Hematopoietic multipotent progenitor cell treated with erythropoietin and hydrocortisone succinate and interleukin-3 and kit ligand, for 17 days (in vitro differentiated cells): ENCODE data around the gene GSTM4.
"Not testable (repeated sequence)": the region's sequence is repeated elsewhere in the genome, so short reads cannot be mapped to it uniquely, and the experiment has no call there.

Experiments used
- DNase-seq: peaks from one replicate; pipeline ENCODE4 v3.0.0-alpha.2; 2015; ENCODE audit warnings: low spot score

The GSTM4 gene

DNA sequence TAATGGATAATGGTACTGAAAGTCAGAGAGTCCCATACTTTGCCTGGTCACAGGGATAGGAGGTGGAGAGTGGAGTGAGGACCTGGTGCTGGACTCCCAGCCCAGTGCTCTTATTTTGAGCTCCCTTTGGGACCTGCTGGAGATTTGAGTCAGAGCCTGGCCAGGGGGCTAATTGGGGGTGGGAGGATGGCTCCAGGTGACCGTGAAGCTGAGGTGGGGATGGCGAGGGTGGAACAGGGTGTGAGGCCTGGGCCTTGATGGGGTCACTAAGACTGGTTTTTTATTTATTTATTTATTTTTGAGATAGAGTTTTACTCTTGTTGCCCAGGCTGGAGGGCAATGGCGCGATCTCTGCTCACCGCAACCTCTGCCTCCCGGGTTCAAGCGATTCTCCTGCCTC is 18.5 kb upstream of the GSTM4 start:
- DNase-seq: no peak

DNA sequence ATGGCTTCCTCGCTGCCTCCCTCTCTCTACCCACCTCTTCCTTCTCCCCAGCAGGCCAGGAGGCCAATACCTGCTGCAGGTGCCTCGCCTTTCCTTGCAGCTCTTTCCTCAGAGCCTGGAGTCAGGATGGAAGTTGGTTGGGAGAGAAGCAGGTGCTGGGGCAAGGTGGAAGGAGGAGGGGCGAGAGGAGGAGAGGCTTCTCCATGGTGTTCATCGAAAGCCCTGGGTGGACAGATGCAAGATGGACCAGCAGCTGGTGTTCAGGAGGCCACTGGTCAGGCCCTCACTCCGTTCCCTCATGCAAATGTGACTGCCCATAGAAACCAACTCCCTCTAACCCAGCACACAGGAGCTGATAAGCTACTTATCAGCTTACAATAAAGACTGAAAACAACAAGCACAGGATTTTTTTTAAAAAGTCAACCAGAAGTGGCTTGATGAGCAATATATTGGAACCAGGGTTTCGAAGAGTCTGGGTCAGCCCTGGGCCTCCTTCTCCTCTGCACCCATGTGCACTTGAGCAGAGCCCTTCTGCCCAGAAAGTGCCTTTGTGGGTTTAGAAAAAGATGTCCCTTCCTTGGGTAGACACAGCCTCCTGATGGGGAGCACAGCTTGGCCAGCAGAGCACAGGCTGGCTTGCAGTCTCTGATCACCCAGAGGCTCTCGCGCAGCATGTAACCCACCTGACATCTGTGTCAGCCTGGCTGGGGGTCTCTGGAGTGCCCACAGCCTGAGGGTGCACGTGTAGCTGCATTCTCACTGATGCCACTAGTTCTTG is 16.6 kb upstream of the GSTM4 start:
- no peak for DNase-seq

DNA sequence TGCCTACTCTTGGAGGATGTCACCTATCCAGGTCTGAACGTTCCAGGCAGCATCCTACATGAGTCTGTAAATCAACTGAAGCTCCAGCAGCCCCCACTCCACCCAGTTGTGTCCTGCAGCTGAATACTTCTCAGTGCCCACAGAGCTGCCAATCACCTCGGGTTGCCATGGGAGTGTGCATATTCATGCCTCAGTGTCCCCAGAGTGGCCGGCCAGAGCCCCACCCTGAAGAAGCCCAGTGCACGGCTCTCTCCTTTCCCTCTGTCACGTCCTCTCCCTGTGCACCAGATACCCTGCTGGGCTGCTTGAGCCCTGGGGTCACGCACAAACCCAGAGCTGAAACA is 16.1 kb upstream of the GSTM4 start:
- no peak for DNase-seq

DNA sequence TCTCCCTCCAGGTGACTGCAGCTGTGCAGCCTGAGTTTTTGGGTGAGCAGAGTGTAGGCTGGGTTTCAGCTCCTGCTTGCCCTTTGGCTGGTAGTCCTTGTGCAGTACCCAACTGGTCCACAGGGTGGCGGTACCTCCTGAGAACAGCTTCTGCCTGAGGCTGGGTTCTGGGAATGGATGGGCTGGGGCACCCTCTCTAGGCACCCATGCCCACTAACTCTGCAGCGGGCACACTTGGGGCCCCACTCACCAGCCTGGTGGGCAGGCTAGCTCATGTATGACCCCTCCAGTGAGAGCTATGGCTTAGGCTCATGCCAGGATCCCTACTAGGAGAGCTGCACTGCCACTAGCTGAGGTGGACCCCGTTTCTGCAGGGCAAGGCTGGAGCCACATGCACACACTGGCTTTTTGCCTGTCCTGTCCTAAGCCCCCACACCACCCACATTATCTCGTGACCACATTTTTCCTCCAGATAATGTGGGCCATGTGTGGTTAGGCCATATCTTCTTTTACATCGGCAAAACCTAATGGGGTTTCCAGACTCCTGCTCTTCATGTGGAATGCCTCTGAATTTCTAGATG is 15.5 kb upstream of the GSTM4 start:
- DNase-seq: peak; percentile 86

DNA sequence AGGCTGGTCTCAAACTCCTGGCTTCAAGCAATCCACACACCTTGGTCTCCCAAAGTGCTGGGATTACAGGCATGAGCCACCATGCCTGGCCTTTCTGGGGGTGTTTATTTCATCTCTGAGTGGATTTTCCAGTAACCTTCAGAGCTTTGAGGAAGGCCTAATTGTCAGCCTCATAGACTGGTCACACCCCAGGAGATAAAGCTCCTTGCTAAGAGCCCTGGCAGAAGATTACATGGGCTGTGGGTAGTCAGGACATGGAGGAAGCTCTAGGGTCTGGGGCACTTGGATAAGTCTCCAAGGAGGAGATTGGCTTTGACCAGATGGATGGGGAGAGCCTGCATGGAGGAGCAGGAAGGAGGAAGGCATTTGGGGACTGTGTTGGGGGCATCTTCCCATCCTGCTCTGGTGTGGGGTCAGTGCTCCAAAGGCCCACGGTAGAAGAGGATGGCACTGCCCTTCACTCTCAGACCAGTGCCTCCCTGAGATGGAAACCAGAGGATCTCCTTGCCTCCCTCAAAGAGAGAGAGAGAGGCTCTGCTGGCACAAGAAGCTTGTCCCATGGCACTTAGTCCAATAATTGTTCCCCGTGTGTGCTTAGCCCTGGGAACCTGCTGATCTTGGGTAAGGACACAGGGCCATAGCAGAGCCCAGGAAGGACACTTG is 14.7 kb upstream of the GSTM4 start:
- no peak for DNase-seq

DNA sequence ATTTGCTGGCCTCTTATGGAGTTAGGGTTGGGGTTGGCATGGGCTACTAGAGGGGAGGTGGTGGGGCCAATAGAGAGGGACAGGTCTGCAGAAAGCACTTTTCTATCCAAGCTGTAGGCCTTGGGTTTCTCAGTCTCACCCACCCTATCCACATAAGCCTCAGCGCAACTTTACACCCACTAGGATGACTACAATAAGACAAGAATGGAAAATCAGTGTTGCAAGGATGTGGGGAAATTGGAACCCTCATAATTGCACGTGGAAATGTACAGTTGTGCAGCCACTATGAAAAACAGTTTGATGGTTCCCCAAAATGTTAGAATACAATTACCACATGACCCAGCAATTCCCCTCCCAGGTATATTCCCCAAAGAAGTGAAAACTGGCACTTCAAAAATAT is 14.0 kb upstream of the GSTM4 start:
- no peak for DNase-seq

DNA sequence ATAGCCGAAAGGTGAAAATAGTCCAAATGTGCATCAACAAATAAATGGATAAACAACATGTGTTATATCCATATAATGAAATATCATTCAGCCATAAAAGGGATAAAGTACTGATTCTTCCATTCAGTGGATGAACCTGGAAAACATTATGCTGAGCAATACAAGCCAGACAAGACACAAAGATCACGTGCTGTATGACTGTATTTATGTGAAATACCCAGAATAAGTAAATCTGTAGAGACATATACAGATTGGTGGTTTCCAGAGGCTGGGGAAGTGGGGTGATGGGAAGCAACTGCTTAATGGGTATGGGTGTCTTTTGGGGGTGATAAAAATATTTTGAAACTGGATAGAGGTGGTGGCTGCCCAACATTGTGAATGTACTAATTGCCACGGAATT is 13.3 kb upstream of the GSTM4 start:
- DNase-seq: no peak

DNA sequence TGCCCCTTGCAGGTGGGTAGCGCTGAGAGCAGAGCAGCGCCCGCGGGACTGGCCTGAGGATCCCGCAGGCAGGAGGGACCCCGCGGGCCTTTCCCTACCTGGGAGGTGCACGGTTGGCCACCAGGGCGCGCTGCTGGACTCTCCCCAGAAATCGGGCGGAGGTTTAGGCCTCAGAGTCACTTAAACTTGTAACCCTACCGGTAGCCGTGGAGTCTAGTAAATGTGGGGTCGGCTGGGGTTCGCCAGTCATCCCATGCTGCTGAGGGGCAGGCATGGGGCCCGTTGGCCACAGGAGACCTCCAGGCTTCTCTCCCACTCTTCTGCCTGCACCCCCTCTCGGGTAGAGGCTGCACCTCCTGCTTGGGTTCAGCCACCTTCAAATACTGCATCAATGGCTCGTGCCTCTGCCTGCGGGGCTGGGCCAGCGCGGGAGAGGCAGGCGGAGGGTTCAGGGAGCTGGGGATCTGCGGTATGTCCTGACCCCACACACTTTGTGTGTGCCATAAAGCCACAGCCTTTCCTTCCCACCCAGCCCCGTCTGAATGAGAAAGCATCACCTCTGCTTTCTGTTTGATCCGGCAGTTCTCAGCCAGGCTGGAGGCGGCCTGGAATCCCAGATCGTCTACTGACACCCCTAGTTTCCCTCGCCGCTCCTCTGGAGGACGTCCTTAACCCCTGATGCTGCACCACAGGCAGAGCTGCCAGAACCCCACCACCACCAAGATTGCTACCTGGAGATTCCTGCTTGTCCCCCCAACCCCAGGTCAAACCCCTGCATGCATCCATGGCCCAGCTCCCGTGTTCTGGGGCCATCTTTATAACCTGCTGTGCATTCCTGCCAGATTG is 12.3 kb upstream of the GSTM4 start:
- DNase-seq: peak; percentile 70

DNA sequence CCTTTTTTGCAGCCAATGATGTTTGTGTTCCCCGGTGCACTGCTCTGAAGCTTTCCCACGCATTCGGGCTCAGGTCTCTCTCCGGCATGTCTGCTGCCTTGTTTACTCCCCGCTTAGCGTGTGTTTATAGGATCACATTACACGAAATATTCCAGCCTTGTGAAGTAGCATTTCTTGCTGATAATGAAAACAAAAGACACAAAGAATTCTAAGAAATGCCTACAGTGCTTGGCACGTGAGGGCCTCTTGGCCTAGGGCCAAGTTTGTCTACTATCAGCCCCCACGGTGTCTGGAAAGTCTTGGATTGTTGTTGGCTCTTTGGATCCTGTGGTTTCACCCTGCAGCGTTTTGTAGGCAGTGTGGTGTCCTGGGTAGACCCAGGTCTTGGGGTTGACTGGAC is 11.2 kb upstream of the GSTM4 start:
- no peak for DNase-seq

DNA sequence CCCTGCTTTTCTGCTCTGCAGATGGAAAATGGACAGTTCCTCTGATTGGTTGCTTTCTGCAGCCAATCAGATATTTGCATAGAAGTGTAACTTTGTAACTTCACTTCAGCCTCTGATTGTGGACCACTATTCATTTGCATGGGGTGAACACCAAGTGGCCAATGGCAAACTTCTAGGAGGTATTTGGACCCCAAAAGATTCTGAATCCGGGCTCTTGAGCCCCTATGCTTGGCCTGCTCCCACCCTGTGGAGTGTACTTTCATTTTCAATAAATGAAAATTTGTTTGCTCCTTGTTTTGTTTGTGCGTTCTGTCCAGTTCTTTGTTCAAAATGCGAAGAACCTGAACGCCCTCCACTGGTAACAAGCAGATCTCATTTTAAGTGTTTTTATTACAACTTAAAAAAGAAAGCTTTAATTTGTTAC is 6.4 kb upstream of the GSTM4 start:
- no peak for DNase-seq

DNA sequence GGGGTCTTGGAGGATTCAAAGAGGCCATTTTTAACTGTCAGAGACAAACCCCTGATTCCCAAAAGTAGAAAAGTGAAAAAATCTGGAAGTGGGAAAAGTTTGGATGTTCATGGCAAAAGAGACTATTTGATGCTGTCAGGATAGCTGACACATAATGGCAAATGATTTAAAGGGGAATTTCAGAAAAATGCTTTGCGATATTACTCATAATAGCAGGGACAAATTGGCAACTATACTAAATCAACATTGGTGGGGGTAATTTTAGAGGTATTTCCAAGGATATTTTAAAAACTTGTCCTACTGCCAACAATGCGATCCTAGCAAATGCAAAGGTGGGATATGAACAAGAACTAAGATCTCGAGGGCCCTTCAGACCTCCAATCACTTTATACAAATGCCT is 5.3 kb upstream of the GSTM4 start:
- DNase-seq: no peak

DNA sequence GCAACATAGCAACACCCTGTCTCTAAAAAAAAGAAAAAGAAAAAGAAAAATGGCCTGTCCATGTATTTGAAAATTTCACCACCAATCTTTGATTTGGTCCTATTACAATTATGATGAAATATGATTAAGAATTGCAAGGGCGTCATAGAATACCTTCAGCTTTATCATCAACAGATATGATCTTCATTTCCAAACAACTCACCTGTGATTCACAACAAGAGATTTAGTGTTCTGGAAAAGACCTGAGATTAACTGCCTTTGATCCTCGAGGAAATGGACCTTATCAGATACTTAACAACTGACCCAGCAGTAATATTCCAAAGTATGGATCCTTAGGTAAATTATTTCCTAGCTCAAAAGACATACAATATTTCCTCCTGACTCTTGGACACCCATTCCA is 3.5 kb upstream of the GSTM4 start:
- no peak for DNase-seq

DNA sequence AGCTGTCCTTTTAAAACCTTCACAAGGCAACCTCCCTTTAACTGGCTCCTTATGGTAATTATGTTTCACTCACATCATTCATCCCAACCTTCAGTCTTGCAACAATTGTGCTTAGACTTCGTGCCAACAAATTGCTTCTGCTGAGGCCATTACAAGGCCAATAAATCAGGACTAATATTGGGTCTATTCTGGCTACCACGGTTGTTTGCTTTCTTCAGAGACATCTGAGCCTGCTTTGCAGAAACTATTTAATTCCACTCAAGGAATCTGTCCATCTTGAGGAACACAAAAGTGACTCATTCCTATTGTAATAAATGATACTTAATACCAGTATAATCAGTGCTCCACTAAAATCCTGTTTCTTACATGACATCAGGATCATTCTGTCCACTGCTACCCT is 2.6 kb upstream of the GSTM4 start:
- DNase-seq: no peak

DNA sequence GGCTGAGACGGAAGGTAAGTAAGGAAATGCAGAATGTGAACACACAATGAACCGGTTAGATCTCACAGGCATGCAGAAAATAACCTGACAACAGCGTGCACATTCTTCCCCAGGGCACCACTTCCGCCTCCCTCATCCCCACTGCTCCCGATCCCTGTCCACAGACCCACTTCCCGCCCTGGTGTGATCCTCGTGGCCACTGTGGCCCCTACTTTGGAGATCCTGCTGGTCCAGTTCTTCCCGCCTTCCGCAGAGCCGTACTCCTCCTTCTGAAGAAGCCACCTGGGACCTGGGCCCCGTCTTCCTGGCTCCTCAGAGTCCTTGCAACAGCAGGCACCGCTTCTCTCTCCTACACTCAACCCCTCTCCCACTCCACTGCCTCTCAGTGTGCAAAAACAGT is 1.4 kb upstream of the GSTM4 start:
- DNase-seq: no peak

DNA sequence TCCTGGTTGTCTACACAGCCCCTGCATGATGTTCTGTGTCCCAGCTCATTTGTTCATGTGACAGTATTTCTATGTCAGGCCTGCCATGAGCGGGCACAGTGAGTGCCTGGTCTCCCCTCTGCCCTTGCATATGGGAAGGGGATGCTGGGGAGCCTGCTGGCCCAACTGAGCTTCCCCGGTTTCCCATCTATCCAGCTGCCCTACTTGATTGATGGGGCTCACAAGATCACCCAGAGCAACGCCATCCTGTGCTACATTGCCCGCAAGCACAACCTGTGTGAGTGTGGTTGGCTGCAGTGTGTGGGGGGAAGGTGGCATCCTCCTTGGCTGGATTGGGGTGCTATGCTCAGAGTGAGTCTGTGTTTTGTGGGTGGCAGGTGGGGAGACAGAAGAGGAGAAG is 1.5 kb downstream of the GSTM4 start:
- DNase-seq: no peak

DNA sequence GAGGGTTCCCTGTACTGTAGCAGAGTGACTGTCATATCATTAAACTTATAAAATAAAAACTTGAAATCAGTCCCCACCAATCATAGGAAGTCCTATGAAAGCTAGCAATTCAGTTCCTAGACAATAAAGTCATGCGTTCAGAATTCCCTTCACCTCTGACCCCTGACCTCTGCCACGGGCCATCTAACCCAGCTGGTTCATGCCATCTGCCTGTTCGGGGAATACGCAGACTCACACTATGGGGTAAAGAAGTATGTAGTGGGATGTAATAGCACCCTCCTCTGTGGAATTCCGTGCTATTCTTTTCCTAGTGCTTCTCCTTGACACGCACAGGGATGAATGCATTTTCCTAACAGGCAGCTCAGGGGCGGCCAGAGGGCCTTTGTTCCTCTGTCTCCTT is 2.1 kb downstream of the GSTM4 start:
- no peak for DNase-seq

DNA sequence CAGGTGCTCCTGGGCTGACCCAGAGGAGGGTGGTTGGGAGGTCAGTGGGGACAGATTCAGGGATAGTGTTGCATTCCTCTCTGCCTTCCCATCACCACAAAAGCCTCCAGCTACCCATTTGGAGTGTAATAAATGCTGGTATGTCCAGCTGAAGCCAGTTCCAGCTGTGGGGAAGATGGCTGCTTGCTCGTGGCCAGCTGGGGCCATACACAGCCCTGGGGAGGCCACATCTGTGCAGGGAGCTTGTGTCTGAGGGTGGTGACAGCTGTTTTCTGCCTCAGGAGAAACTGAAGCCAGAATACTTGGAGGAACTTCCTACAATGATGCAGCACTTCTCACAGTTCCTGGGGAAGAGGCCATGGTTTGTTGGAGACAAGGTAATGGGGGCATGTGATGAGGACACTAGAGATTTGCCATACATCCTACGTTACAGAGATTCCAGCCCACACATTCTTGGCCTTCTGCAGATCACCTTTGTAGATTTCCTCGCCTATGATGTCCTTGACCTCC is 2.7 kb downstream of the GSTM4 start:
- no peak for DNase-seq

DNA sequence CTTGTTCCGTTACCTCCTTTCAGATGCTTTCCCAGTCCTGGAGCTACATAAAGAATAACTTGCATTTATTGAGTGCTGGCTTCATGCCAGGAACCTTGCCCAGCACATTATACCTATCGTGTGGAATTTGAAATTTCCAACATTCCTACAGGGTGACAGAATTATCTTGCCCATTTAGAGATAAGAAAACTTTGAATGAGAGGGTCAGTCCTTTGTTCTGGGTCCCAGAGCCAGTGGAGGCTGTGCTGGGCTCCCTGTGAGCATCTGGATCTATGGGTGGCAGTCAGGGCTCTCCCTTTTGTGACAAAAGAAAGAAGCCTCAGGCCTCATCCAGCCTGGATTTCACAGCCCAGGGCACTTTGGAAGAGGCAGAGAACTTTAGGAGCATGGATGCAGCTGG is 3.2 kb downstream of the GSTM4 start:
- DNase-seq: no peak

DNA sequence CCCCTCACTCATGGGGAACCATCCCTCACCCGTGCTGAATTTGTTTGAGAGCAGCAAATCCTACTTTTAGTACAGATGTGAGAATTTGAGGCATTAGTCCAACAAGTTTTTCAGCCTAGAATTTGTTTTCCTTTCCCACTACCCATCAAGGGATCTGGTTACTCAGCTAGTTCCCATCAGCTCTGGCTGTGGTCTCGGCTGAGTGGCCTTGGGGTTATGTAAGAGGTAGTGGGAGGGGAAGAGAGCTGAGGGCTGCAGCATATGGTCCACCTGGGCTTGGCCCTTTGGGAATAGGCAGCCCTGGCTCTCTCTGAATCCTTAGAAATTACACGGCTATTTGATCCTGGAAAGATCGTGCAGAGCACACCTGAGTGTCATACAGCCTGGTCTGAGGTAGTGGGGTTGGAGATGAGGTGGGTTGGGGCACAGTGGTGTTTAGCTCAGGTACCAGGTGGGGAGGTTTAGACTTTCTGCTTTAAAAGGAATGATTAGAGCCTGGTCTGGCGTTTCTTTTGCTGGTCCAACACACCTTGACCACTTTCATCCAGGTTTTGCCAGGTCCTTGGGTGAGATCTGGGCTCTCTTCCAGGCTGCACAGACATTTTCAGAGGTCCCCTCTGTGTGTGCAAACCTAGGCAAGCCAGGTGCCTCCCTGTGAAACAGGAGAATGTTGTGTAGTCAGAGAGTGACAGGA is 4.2 kb downstream of the GSTM4 start:
- DNase-seq: no peak

DNA sequence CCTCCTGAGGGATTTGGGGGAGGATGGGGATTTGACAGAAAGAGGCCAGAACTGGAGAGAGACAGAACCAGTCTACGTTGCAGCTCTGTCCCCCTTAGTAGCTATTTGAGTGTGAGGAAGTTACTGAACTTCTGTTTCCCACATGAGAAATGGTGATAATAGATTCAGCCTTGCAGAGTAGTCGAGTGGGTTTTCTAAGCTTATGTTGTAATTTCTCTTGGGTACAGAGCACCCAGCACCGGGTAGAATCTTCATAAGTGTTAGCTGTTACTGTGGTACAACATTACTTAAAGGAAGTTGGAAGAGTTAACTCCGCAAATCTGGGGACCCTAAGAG is 4.8 kb downstream of the GSTM4 start:
- DNase-seq: not testable (repeated sequence)

DNA sequence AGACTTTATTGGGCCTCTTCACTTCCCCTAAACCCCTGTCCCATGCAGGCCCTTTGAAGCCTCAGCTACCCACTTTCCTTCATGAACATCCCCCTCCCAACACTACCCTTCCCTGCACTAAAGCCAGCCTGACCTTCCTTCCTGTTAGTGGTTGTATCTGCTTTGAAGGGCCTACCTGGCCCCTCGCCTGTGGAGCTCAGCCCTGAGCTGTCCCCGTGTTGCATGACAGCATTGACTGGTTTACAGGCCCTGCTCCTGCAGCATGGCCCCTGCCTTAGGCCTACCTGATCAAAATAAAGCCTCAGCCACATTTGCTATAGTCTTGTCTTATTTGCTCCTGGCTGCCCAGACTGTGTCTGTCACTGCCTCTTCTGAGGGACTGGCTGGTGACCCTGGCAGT is 5.5 kb downstream of the GSTM4 start:
- no peak for DNase-seq

DNA sequence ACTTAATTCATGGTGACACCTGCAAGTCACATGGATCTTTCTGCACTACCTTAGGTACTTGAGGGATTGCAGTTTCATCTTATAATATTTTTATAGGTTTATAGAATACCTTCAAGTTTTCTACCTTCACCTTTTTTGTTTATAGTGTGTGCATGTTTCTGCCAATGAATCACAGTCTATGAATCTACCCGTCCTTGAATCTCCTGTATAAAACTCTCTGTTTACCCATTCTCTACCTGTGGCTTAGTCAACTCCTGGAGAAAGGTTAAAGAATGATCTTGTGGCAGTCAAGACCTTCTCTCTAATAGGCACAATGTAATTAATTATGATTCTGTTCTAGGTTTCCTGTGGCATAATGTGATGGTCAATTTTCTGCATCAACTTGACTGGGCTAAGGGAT is 8.8 kb downstream of the GSTM4 start:
- peak; percentile 1 for DNase-seq
